Spinal cord (tissue), 10 donors: ENCODE data around the gene PSPC1. TPM values are rescaled to one million over a fixed set of nuclear protein-coding genes. Genes with fewer than 3 reads are reported as not detected.

ENCODE experiments used
- DNase-seq, 6 donors: peaks; one replicate each; pipeline versions ENCODE4 v3.0.0 to v3.0.0-alpha.2; 2013 to 2015; ENCODE audit warnings: low spot score in 6 of 6, low read depth in 4 of 6
- H3K27ac ChIP-seq: one replicate; pipeline ENCODE4 v1.5.1; 2013; ENCODE audit warnings: low read depth, low read length, control low read depth
- H3K27me3 ChIP-seq: one replicate; pipeline ENCODE4 v1.6.1; 2013; ENCODE audit warnings: low read length; ENCODE audit not compliant: control insufficient read depth, insufficient read depth
- H3K36me3 ChIP-seq: one replicate; pipeline ENCODE4 v1.6.1; 2013; ENCODE audit warnings: low read length; ENCODE audit not compliant: control insufficient read depth, insufficient read depth
- H3K4me1 ChIP-seq: one replicate; pipeline ENCODE4 v1.6.1; 2013; ENCODE audit warnings: low read length; ENCODE audit not compliant: control insufficient read depth, insufficient read depth
- H3K4me3 ChIP-seq: one replicate; pipeline ENCODE4 v1.5.1; 2013; ENCODE audit warnings: low read depth, low read length, control low read depth
- H3K9me3 ChIP-seq: one replicate; pipeline ENCODE4 v1.6.1; 2013; ENCODE audit warnings: low read length; ENCODE audit not compliant: control insufficient read depth, insufficient read depth
- WGBS: methylation state at CpG from one replicate; pipeline ENCODE4 v1.1.5; 2013; ENCODE audit warnings: missing lambda C conversion rate; ENCODE audit not compliant: insufficient coverage; 5-methylcytosine and 5-hydroxymethylcytosine counted together
- polyA plus RNA-seq, 2 donors: library from polyadenylated mRNA; unstranded; fragments of 120-200 nt; gene quantifications; one replicate each; pipeline ENCODE4 v1.2.1, GENCODE V29; 2013; ENCODE audit not compliant: insufficient read length in 2 of 2
- total RNA-seq, 2 donors: library from RNA; depleted of rRNA in 1 of 2; stranded (reverse); fragments of 120-200 nt in 1 of 2; fragments of >200 nt in 1 of 2; gene quantifications; one replicate each; pipeline versions ENCODE4 v1.2.3 to v1.2.4, GENCODE V29; 2013 to 2014
- donor health status: healthy.

The PSPC1 gene
- total and polyA plus RNA-seq, 4 donors: 73.9 to 83.1 (median 79.1) TPM

GRCh38 chr13:19680751-19681150 is 102.0 kb downstream of the PSPC1 start:
- no peaks in the 10 kb centered on the region for H3K9me3 ChIP-seq
- WGBS: 96% methylated on average over 4 of the region's 7 CpGs

GRCh38 chr13:19676168-19676567 is 106.6 kb downstream of the PSPC1 start:
- Histone ChIP-seq H3K27me3 (no peaks in the 10 kb centered on the region), H3K9me3 (no peaks in the 10 kb centered on the region), H3K4me1 (no peaks in the 10 kb centered on the region), H3K4me3 (no peak overlapping the region), H3K27ac (no peak overlapping the region), H3K36me3 (peaks cover 8% of the 10 kb centered on the region)
- 100% methylated on average over 1 of the region's 3 CpGs for WGBS
- DNase-seq: no peak

More at GRCh38 chr13:19680751-19681150, 102.0 kb downstream of the PSPC1 start:
- Histone ChIP-seq H3K4me3 (no peak overlapping the region), H3K27ac (no peak overlapping the region), H3K4me1 (no peaks in the 10 kb centered on the region), H3K36me3 (no peaks in the 10 kb centered on the region), H3K27me3 (no peaks in the 10 kb centered on the region)
- no peak for DNase-seq

- no peak overlapping the region for H3K4me3 ChIP-seq
- 91% methylated on average over 6 of the region's 10 CpGs for WGBS
- H3K36me3 ChIP-seq: peaks cover 14% of the 10 kb centered on the region
- DNase-seq: no peak
- no peaks in the 10 kb centered on the region for H3K4me1 ChIP-seq
- H3K9me3 ChIP-seq: no peaks in the 10 kb centered on the region
- no peaks in the 10 kb centered on the region for H3K27me3 ChIP-seq
- no peak overlapping the region for H3K27ac ChIP-seq
Measured at GRCh38 chr13:19674898-19675297, 107.8 kb downstream of the PSPC1 start.

- H3K9me3 ChIP-seq: no peaks in the 10 kb centered on the region
- H3K27ac ChIP-seq: no peak overlapping the region
- WGBS: 95% methylated on average over 5 of the region's 11 CpGs
- H3K36me3 ChIP-seq: peaks cover 24% of the 10 kb centered on the region
- H3K4me3 ChIP-seq: no peak overlapping the region
- DNase-seq: no peak
- H3K27me3 ChIP-seq: no peaks in the 10 kb centered on the region
- H3K4me1 ChIP-seq: no peaks in the 10 kb centered on the region
Measured at GRCh38 chr13:19673473-19674430, 109.0 kb downstream of the PSPC1 start.

GRCh38 chr13:19672990-19673389 is 109.8 kb downstream of the PSPC1 start:
- Histone ChIP-seq H3K27me3 (no peaks in the 10 kb centered on the region), H3K27ac (no peak overlapping the region), H3K4me3 (no peak overlapping the region), H3K9me3 (no peaks in the 10 kb centered on the region), H3K36me3 (peaks cover 32% of the 10 kb centered on the region), H3K4me1 (no peaks in the 10 kb centered on the region)
- WGBS: 86% methylated on average over 2 of the region's 5 CpGs
- no peak for DNase-seq

GRCh38 chr13:19670147-19670546 is 112.6 kb downstream of the PSPC1 start:
- Histone ChIP-seq H3K36me3 (peaks cover 55% of the 10 kb centered on the region), H3K4me3 (no peak overlapping the region), H3K9me3 (no peaks in the 10 kb centered on the region), H3K27me3 (no peaks in the 10 kb centered on the region), H3K4me1 (no peaks in the 10 kb centered on the region), H3K27ac (no peak overlapping the region)
- DNase-seq: no peak
- no CpG with 5 or more reads among the region's 3 CpGs for WGBS

GRCh38 chr13:19668778-19669177 is 114.0 kb downstream of the PSPC1 start:
- H3K36me3 ChIP-seq: peaks cover 68% of the 10 kb centered on the region
- no peak overlapping the region for H3K4me3 ChIP-seq
- H3K27ac ChIP-seq: no peak overlapping the region
- DNase-seq: no peak
- no peaks in the 10 kb centered on the region for H3K27me3 ChIP-seq
- no peaks in the 10 kb centered on the region for H3K9me3 ChIP-seq
- H3K4me1 ChIP-seq: no peaks in the 10 kb centered on the region
- WGBS: 100% methylated on average over 1 of the region's 9 CpGs

GRCh38 chr13:19665427-19665859 is 117.3 kb downstream of the PSPC1 start:
- no peak for DNase-seq

GRCh38 chr13:19664481-19665230 is 118.1 kb downstream of the PSPC1 start:
- 89% methylated on average over 13 of the region's 14 CpGs for WGBS
- H3K9me3 ChIP-seq: no peaks in the 10 kb centered on the region
- no peak overlapping the region for H3K27ac ChIP-seq
- peaks cover 80% of the 10 kb centered on the region for H3K36me3 ChIP-seq
- H3K27me3 ChIP-seq: no peaks in the 10 kb centered on the region
- no peaks in the 10 kb centered on the region for H3K4me1 ChIP-seq
- DNase-seq: no peak
- H3K4me3 ChIP-seq: no peak overlapping the region

More at GRCh38 chr13:19665427-19665859, 117.3 kb downstream of the PSPC1 start:
- Histone ChIP-seq H3K4me1 (no peaks in the 10 kb centered on the region), H3K4me3 (no peak overlapping the region), H3K27ac (no peak overlapping the region), H3K36me3 (peaks cover 82% of the 10 kb centered on the region), H3K27me3 (no peaks in the 10 kb centered on the region), H3K9me3 (no peaks in the 10 kb centered on the region)
- 77% methylated on average over 14 of the region's 14 CpGs for WGBS
